ENCODE results near the gene VPS51. TPM values are rescaled to one million over a fixed set of nuclear protein-coding genes. Genes with fewer than 3 reads are reported as not detected.
A peak's percentile ranks its signal among the peaks of the same experiment; 100 is the strongest.

Gene VPS51
- total and polyA plus RNA-seq, 2 of the 13 experiments (the other 11 are each of a cell fraction or from before 2014, with no cell fraction given) = 76.3 to 90.6 TPM

GRCh38 chr11:65134952-65135632 lies 39.1 kb downstream of the VPS51 start (continued):
- TF ChIP-seq, protein P1, sequence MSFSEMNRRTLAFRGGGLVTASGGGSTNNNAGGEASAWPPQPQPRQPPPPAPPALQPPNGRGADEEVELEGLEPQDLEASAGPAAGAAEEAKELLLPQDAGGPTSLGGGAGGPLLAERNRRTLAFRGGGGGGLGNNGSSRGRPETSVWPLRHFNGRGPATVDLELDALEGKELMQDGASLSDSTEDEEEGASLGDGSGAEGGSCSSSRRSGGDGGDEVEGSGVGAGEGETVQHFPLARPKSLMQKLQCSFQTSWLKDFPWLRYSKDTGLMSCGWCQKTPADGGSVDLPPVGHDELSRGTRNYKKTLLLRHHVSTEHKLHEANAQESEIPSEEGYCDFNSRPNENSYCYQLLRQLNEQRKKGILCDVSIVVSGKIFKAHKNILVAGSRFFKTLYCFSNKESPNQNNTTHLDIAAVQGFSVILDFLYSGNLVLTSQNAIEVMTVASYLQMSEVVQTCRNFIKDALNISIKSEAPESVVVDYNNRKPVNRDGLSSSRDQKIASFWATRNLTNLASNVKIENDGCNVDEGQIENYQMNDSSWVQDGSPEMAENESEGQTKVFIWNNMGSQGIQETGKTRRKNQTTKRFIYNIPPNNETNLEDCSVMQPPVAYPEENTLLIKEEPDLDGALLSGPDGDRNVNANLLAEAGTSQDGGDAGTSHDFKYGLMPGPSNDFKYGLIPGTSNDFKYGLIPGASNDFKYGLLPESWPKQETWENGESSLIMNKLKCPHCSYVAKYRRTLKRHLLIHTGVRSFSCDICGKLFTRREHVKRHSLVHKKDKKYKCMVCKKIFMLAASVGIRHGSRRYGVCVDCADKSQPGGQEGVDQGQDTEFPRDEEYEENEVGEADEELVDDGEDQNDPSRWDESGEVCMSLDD (CRISPR knock-in tag; IDR thresholded peaks at IDR 0.05; ENCODE audit: borderline replicate concordance) = no peak
- TF ChIP-seq NCOR1 (IDR thresholded peaks at IDR 0.05; ENCODE audit: borderline replicate concordance, low read length) (peak; percentile 21; the same call in 1 of the 2 replicates), ZNF253 (CRISPR knock-in tag; IDR thresholded peaks at IDR 0.05; ENCODE audit: borderline replicate concordance) (no peak), ZBTB42 (CRISPR knock-in tag; IDR thresholded peaks at IDR 0.05) (no peak), GABPB1 (CRISPR knock-in tag; IDR thresholded peaks at IDR 0.05) (no peak), ZFP36L2 (CRISPR knock-in tag; IDR thresholded peaks at IDR 0.05) (no peak), ZBTB43 (CRISPR knock-in tag; conservative IDR thresholded peaks at IDR 0.05) (no peak), ZNF891 (CRISPR knock-in tag; IDR thresholded peaks at IDR 0.05) (no peak), HNF4A (CRISPR knock-in tag; IDR thresholded peaks at IDR 0.05) (0 out of 2 replicates have a peak, but pooled peaks have one; percentile 6), ZNF773 (CRISPR knock-in tag; IDR thresholded peaks at IDR 0.05; ENCODE audit: borderline replicate concordance) (no peak), ZBTB21 (CRISPR knock-in tag; IDR thresholded peaks at IDR 0.05) (no peak)
- TF ChIP-seq, protein P2, sequence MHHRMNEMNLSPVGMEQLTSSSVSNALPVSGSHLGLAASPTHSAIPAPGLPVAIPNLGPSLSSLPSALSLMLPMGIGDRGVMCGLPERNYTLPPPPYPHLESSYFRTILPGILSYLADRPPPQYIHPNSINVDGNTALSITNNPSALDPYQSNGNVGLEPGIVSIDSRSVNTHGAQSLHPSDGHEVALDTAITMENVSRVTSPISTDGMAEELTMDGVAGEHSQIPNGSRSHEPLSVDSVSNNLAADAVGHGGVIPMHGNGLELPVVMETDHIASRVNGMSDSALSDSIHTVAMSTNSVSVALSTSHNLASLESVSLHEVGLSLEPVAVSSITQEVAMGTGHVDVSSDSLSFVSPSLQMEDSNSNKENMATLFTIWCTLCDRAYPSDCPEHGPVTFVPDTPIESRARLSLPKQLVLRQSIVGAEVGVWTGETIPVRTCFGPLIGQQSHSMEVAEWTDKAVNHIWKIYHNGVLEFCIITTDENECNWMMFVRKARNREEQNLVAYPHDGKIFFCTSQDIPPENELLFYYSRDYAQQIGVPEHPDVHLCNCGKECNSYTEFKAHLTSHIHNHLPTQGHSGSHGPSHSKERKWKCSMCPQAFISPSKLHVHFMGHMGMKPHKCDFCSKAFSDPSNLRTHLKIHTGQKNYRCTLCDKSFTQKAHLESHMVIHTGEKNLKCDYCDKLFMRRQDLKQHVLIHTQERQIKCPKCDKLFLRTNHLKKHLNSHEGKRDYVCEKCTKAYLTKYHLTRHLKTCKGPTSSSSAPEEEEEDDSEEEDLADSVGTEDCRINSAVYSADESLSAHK (CRISPR knock-in tag; IDR thresholded peaks at IDR 0.05; ENCODE audit: borderline replicate concordance) = no peak
- TF ChIP-seq, protein P3, sequence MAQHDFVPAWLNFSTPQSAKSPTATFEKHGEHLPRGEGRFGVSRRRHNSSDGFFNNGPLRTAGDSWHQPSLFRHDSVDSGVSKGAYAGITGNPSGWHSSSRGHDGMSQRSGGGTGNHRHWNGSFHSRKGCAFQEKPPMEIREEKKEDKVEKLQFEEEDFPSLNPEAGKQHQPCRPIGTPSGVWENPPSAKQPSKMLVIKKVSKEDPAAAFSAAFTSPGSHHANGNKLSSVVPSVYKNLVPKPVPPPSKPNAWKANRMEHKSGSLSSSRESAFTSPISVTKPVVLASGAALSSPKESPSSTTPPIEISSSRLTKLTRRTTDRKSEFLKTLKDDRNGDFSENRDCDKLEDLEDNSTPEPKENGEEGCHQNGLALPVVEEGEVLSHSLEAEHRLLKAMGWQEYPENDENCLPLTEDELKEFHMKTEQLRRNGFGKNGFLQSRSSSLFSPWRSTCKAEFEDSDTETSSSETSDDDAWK (CRISPR knock-in tag; IDR thresholded peaks at IDR 0.05) = no peak
- TF ChIP-seq, protein P4, sequence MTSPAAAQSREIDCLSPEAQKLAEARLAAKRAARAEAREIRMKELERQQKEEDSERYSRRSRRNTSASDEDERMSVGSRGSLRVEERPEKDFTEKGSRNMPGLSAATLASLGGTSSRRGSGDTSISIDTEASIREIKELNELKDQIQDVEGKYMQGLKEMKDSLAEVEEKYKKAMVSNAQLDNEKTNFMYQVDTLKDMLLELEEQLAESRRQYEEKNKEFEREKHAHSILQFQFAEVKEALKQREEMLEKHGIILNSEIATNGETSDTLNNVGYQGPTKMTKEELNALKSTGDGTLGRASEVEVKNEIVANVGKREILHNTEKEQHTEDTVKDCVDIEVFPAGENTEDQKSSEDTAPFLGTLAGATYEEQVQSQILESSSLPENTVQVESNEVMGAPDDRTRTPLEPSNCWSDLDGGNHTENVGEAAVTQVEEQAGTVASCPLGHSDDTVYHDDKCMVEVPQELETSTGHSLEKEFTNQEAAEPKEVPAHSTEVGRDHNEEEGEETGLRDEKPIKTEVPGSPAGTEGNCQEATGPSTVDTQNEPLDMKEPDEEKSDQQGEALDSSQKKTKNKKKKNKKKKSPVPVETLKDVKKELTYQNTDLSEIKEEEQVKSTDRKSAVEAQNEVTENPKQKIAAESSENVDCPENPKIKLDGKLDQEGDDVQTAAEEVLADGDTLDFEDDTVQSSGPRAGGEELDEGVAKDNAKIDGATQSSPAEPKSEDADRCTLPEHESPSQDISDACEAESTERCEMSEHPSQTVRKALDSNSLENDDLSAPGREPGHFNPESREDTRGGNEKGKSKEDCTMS (CRISPR knock-in tag; conservative IDR thresholded peaks at IDR 0.05) = no peak
- TF ChIP-seq, protein P5, sequence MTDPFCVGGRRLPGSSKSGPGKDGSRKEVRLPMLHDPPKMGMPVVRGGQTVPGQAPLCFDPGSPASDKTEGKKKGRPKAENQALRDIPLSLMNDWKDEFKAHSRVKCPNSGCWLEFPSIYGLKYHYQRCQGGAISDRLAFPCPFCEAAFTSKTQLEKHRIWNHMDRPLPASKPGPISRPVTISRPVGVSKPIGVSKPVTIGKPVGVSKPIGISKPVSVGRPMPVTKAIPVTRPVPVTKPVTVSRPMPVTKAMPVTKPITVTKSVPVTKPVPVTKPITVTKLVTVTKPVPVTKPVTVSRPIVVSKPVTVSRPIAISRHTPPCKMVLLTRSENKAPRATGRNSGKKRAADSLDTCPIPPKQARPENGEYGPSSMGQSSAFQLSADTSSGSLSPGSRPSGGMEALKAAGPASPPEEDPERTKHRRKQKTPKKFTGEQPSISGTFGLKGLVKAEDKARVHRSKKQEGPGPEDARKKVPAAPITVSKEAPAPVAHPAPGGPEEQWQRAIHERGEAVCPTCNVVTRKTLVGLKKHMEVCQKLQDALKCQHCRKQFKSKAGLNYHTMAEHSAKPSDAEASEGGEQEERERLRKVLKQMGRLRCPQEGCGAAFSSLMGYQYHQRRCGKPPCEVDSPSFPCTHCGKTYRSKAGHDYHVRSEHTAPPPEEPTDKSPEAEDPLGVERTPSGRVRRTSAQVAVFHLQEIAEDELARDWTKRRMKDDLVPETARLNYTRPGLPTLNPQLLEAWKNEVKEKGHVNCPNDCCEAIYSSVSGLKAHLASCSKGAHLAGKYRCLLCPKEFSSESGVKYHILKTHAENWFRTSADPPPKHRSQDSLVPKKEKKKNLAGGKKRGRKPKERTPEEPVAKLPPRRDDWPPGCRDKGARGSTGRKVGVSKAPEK (CRISPR knock-in tag; IDR thresholded peaks at IDR 0.05; ENCODE audit: borderline replicate concordance) = no peak
